Measurements from ENCODE around the gene NFAM1.

GRCh38 chr22:42368379-42369249 lies 63.6 kb downstream of the NFAM1 start:
- TF ChIP-seq EZH2 (IDR thresholded peaks at IDR 0.05) (no peak), FOXP2 (optimal IDR thresholded peaks at IDR 0.05; ENCODE audit: control extremely low read depth, extremely low read length, insufficient read depth) (no peak)
